HG03460 (cell line): ENCODE measurements around the gene COL5A1.

Source experiments
- ATAC-seq: cut with Tn5 transposase; IDR thresholded peaks from one replicate; pipeline ENCODE4 v1.9.1; 2021; ENCODE audit not compliant: unreplicated experiment

The COL5A1 gene

DNA sequence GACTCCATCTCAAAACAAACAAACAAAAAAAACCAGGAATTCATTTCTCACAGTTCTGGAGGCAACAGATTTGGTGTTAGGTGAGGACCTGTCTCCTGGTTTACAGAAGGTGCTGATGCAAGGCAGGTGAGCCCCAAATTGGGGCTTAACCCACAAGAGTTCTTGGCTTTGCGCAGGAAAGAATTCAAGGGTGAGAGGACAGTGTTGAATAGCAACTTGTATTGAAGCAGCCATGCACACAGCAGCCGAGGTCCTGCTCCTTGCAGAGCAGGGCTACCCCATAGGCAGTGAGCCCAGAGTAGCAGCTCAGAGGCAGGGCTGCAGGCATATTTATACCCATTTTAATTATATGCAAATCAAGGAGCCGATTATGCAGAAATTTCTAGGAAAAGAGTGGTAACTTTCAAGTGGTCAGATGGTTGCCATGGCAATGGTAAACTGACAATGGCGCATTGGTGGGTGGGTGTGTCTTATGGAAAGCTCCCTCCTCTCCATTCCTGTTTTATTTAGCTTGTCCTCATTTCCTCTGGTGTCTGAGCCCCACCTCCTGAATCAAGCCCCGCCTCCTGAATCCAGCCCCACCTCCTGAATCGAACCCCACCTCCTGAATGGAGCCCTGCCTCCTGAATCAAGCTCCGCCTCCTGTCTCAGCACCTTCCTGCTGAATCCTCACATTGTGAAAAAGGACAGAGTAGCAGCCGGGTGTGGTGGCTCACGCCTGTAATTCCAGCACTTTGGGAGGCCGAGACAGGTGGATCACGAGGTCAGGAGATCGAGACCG lies 34.5 kb upstream of the COL5A1 start:
- no peak for ATAC-seq

DNA sequence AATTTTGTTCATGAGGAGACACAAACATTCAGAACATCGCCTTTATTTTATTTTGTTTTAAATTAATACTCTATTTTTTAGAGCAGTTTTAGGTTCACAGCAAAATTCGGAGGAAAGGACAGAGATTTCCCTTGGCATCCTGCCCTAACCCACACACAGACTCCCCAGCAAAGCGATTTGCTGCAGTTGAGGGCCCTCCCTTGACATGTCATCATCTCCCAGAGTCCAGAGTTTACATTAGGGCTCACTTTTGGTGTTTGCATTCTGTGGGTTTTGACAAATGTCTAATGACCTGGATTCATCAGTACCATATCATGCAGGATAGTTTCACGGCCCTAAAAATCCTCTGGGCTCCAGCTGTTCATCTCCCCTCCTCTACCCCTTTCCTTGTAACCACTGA lies 33.6 kb upstream of the COL5A1 start:
- no peak for ATAC-seq

- ATAC-seq = no peak
Measured at GRCh38 chr9:134611046-134611445, 30.6 kb upstream of the COL5A1 start.

DNA sequence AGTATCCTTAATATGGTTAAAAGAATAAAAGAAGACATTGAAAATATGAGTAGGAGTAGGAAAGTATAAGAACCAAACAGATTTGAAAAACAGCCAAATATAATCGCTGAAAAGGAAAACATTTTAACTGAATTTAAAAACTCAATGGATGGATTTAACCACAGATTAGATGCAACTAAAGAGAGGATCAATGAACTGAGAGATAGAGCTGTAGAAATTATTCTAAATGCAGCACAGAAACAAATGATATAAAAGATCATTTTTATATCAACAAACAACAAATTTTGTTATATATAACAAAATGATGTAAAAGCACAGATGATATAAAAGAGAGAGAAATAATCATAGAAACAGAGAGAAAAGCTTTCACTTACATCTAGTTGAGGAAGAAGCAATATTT lies 29.3 kb upstream of the COL5A1 start:
- ATAC-seq = no peak

- no peak for ATAC-seq
Measured at GRCh38 chr9:134612715-134613114, 28.9 kb upstream of the COL5A1 start.

DNA sequence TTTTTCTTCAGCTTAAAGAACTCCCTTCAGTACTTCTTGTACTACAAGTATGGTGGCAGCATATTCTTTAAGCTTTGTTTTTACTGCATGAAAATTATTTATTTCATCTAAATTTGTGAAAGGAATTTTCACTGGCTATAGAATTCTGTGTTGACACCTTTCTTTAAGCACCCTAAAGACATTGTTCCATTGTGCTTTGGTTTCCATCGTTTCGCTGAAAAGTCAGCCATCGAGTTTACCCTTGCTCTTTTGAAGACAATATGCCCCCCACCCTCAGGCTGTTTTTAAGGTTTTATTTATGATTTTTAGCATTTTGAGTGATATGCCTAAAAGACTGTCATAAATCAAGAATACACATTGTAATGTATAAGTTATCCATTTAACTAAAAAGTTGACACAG lies 27.3 kb upstream of the COL5A1 start:
- ATAC-seq = no peak

DNA sequence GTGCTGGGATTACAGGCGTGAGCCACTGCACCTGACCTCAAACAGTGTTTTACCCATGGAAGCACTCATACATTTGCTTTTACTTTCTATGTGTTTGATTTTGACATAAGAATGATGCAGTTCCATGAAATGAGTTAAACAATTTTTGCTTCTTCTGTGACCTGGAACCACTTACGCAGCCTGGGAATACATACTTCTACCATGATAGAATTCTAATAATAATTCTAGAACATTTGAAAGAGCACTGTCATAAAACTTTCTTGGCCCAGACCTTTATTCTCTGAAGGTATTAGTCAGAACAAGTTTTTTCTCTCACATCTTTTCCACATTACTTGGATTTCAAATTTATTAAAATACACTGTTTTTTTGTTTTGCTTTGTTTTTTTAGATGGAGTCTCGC lies 25.3 kb upstream of the COL5A1 start:
- no peak for ATAC-seq

GRCh38 chr9:134617246-134617645 lies 24.4 kb upstream of the COL5A1 start:
- ATAC-seq = no peak

DNA sequence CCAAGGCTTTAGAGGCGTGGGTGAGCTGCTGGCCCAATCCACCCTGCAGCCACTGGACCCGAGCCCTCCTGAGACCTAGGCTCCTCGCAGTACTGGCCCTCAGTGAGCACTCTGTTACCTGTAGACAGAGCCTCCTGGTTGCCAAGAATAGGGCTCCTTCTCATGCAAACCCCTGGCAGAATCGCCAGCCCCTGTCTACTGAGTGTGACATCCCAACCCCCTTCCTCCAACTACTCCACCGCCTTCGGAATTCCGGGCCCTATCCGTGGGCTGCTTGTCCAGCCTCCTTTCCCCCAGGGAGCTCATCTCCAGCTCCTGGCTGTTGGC lies 23.8 kb upstream of the COL5A1 start:
- no peak for ATAC-seq

DNA sequence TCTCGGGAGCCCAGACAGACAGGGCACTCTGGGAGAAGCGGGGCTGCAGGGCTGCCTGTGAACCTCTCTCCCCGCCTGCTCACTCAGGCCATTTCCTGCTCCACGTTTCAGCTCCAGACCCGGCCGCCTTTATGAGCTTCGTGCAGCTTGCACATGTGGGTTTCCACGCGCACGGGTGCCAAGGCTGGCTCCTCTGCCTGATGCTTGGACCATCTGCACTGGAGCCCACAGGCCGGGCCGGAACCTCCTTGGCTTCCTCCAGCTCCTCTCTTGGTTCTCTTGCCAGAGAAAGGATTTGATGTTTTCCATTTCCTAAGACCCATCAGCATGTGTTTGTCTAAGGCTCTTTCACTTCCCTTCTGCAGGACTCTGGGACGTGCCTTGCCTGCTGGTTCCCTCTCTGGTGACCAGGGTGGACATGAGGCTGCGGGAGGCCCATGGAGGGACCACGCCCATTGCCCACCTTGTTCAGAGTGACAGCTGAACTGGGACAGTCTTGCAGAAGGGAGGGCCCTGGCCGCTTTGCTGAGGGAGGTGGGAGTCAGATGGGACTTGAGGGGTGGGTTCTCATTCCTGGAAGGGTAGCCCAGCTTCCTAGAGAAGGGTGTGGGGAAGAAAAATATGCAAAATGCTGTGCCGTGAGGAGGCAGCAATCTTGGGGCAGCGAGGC lies 23.3 kb upstream of the COL5A1 start:
- no peak for ATAC-seq

- no peak for ATAC-seq
Measured at GRCh38 chr9:134618833-134619447, 22.7 kb upstream of the COL5A1 start.

- no peak for ATAC-seq
Measured at GRCh38 chr9:134619448-134619982, 22.1 kb upstream of the COL5A1 start.

- ATAC-seq = no peak
Measured at GRCh38 chr9:134619983-134620661, 21.5 kb upstream of the COL5A1 start.

DNA sequence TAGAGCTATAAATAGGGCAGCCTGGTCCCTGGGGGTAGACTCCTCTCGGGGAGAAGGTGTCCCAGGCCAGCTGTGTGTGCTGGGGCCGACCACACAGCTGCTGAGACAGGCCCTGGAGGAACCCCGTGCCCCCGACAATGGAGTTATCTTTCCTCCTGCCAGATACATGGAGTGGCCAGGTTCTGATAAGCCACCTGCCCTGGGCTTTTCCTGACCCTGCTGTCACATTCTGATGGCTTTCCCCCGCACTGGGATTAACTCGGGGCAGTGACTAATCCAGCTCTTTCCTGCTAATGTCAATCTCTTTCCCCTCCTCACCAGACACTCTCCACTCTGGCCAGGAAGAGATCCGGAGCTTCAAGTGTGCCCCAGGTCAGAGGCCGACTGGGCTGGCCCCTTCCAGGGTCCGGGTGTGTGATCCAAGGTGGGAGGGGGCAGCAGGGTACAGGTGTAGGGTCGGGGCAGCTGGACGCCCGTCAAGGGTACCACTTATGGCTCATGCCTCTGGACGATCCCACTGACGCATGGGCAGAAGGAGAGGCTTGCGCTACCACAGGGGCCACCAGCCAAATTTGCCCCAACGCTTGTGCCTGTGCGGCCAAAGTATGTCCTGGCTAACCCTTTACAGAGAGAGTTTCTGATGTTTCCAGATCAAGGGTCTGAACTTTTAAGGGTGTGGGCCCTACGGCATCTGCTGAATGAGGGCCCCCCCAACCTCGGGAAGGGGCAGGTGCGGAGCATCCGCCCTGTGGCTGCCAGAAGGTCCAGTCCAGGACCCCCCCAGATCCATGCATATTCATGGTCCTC lies 20.6 kb upstream of the COL5A1 start:
- ATAC-seq = no peak

GRCh38 chr9:134621558-134622110 lies 20.0 kb upstream of the COL5A1 start:
- no peak for ATAC-seq

GRCh38 chr9:134622896-134623257 lies 18.7 kb upstream of the COL5A1 start:
- ATAC-seq = no peak

DNA sequence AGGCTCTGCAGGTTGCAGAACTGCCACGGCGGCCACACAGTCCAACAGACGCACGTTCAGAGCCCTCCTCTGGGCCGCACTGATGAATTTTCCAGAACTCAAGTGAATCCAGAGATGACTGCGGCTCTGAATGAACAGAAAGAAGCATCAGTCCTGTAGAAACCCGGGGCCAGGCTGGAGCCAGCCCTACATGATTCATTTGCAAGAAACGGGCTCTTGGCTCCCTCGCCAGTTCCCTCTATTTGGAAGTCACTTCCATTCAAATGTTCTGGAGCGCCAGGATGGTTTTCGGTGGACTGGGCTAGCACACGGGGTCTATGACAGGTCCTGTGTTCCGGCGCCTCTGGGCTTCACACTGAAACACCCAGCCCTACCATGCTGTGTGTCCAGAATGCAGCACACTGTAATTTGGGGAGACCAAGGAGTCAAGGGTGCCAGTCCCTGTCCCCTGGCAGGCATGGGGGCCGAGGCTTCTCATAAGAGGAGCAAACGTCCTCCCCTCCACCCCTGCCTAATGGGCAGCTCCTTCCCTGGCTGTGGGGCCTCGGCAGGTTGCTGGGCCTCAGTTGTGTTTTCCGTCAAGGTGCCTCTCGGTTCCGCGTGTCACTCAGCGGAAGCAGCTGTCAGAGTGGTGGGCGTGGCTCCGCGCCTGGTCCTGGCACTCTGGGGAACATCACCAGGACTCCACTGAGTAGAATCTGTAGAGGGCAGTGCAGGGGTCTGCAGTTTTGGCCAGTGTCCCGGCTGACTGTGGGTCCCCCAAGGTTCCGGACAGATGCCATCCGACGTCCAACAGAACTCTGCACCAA lies 18.1 kb upstream of the COL5A1 start:
- ATAC-seq = no peak

GRCh38 chr9:134624137-134624591 lies 17.4 kb upstream of the COL5A1 start:
- ATAC-seq = no peak

GRCh38 chr9:134624621-134625181 lies 16.9 kb upstream of the COL5A1 start:
- no peak for ATAC-seq
